HG03196 (cell line): ENCODE data around the gene SPN.
"Not testable (repeated sequence)": the region's sequence is repeated elsewhere in the genome, so short reads cannot be mapped to it uniquely, and the experiment has no call there.

Experiments used
- ATAC-seq: cut with Tn5 transposase; IDR thresholded peaks from one replicate; pipeline ENCODE4 v1.9.1; 2021; ENCODE audit not compliant: unreplicated experiment

Gene SPN

GRCh38 chr16:29663016-29663806 is at the start of gene SPN:
TSS of gene SPN (plus strand) at chr16:29663247. CDS start at chr16:29663729, 482 bp downstream.
- ATAC-seq, result no peak

GRCh38 chr16:29613307-29614057 is 49.6 kb upstream of the SPN start:
- ATAC-seq, result peak; percentile 28

- not testable (repeated sequence) for ATAC-seq
These were observed 48.2 kb upstream of the SPN start for GRCh38 chr16:29614691-29615314.

GRCh38 chr16:29616127-29616526 is 46.9 kb upstream of the SPN start:
- ATAC-seq, result not testable (repeated sequence)

GRCh38 chr16:29620591-29620990 is 42.5 kb upstream of the SPN start:
- not testable (repeated sequence) for ATAC-seq

GRCh38 chr16:29622738-29623137 is 40.3 kb upstream of the SPN start:
- not testable (repeated sequence) for ATAC-seq

- not testable (repeated sequence) for ATAC-seq
These were observed 39.8 kb upstream of the SPN start for GRCh38 chr16:29623253-29623652.

- not testable (repeated sequence) for ATAC-seq
These were observed 37.9 kb upstream of the SPN start for GRCh38 chr16:29625114-29625513.

- ATAC-seq, result not testable (repeated sequence)
These were observed 36.2 kb upstream of the SPN start for GRCh38 chr16:29626778-29627331.

GRCh38 chr16:29627661-29628075 is 35.4 kb upstream of the SPN start:
- ATAC-seq, result peak; percentile 42

- not testable (repeated sequence) for ATAC-seq
These were observed 34.3 kb upstream of the SPN start for GRCh38 chr16:29628707-29629106.

GRCh38 chr16:29629318-29629717 is 33.7 kb upstream of the SPN start:
- not testable (repeated sequence) for ATAC-seq

GRCh38 chr16:29631658-29632057 is 31.4 kb upstream of the SPN start:
- ATAC-seq, result not testable (repeated sequence)

GRCh38 chr16:29635902-29636301 is 27.1 kb upstream of the SPN start:
- ATAC-seq, result not testable (repeated sequence)

- not testable (repeated sequence) for ATAC-seq
These were observed 26.7 kb upstream of the SPN start for GRCh38 chr16:29636368-29636767.

- ATAC-seq, result not testable (repeated sequence)
These were observed 24.3 kb upstream of the SPN start for GRCh38 chr16:29638751-29639150.

- ATAC-seq, result no peak
These were observed 21.5 kb upstream of the SPN start for GRCh38 chr16:29641561-29641960.

GRCh38 chr16:29643596-29643995 is 19.5 kb upstream of the SPN start:
- ATAC-seq, result no peak

GRCh38 chr16:29644338-29644857 is 18.6 kb upstream of the SPN start:
- peak; percentile 54 for ATAC-seq

- ATAC-seq, result no peak
These were observed 17.9 kb upstream of the SPN start for GRCh38 chr16:29644973-29645693.
